HG03039 (cell line): ENCODE measurements around the gene ABLIM1.

ENCODE experiments used
- ATAC-seq: cut with Tn5 transposase; IDR thresholded peaks from one replicate; pipeline ENCODE4 v1.9.1; 2021; ENCODE audit warnings: mild to moderate bottlenecking, moderate library complexity; ENCODE audit not compliant: unreplicated experiment

ABLIM1 gene

GRCh38 chr10:114427124-114427852 is 230.8 kb downstream of the ABLIM1 start:
- no peak for ATAC-seq

- ATAC-seq: no peak
These were observed 231.6 kb downstream of the ABLIM1 start for GRCh38 chr10:114426476-114426875.

- no peak for ATAC-seq
These were observed 237.1 kb downstream of the ABLIM1 start for GRCh38 chr10:114420811-114421485.

- ATAC-seq: no peak
These were observed 240.0 kb downstream of the ABLIM1 start for GRCh38 chr10:114418109-114418508.

GRCh38 chr10:114412907-114413797 is 244.9 kb downstream of the ABLIM1 start:
- ATAC-seq: no peak

- ATAC-seq: no peak
These were observed 249.1 kb downstream of the ABLIM1 start for GRCh38 chr10:114408968-114409444.

- no peak for ATAC-seq
These were observed 249.7 kb downstream of the ABLIM1 start for GRCh38 chr10:114408112-114408967.

GRCh38 chr10:114406455-114406854 is 251.6 kb downstream of the ABLIM1 start:
- ATAC-seq: no peak

GRCh38 chr10:114405011-114405350 is 253.1 kb downstream of the ABLIM1 start:
- no peak for ATAC-seq

GRCh38 chr10:114404171-114405010 is 253.7 kb downstream of the ABLIM1 start, which contains the start of gene AFAP1L2:
Gene AFAP1L2 (minus strand): TSS chr10:114404502. CDS start chr10:114404455, 47 bp downstream.
- no peak for ATAC-seq

GRCh38 chr10:114403541-114404161 is 254.4 kb downstream of the ABLIM1 start:
- ATAC-seq: no peak

GRCh38 chr10:114402871-114403540 is 255.1 kb downstream of the ABLIM1 start:
- ATAC-seq: no peak

- no peak for ATAC-seq
These were observed 255.8 kb downstream of the ABLIM1 start for GRCh38 chr10:114402233-114402632.

- ATAC-seq: no peak
These were observed 256.8 kb downstream of the ABLIM1 start for GRCh38 chr10:114401195-114401791.

- no peak for ATAC-seq
These were observed 258.0 kb downstream of the ABLIM1 start for GRCh38 chr10:114400091-114400490.

- ATAC-seq: no peak
These were observed 258.5 kb downstream of the ABLIM1 start for GRCh38 chr10:114399576-114399975.

GRCh38 chr10:114398587-114399331 is 259.3 kb downstream of the ABLIM1 start:
- no peak for ATAC-seq
